GM21737 (cell line): Measurements from ENCODE around the gene ZNF140.
A peak's percentile ranks its signal among the peaks of the same experiment; 100 is the strongest.

Experiments
- ATAC-seq: cut with Tn5 transposase; IDR thresholded peaks from one replicate; pipeline ENCODE4 v1.9.1; 2021; ENCODE audit warnings: mild to moderate bottlenecking, moderate library complexity; ENCODE audit not compliant: unreplicated experiment

Gene ZNF140

DNA sequence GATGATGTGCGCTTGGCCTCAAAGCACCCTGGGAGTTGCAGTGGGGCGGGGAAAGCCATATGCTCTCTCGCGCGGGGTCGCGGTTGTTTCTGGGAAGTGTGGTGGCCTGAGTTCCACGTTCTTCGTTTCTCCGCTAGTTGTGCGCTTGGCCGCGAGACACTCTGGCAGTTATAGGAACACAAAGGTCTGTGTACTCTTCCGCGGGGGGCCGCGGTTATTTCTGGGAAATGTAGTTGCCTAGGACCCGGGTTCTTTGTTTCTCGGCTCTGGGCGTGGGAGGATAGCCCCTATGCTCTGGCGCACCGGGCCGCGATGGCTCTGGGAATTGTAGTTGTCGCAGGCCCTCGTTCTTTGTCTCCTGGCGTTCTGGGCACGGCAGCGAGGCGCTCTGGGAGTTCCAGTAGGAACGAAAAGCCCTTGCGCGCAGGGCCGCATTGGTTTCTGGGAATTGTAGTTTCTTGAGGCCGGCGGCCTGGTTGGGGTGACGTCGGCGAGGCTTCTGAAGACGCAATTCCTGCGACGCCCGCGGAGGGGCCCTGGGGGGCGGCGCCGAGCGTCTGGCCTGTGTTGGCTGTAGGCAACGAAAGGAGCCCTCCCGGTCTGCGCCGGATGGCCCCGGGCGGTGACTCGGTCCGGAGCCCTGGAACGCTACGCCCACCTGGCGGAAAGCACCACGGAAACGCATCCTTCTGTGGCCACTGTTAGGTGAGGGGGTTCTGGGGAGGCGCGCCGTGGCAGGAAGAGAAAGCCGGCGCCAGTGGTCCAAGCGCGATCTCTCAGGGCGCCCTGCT is at the start of gene ZNF140:
Gene ZNF140 (plus strand): TSS at position 556 of the 791 bp plus-strand sequence. CDS start 398 bp downstream, outside the sequence.
- peak; percentile 69 for ATAC-seq

DNA sequence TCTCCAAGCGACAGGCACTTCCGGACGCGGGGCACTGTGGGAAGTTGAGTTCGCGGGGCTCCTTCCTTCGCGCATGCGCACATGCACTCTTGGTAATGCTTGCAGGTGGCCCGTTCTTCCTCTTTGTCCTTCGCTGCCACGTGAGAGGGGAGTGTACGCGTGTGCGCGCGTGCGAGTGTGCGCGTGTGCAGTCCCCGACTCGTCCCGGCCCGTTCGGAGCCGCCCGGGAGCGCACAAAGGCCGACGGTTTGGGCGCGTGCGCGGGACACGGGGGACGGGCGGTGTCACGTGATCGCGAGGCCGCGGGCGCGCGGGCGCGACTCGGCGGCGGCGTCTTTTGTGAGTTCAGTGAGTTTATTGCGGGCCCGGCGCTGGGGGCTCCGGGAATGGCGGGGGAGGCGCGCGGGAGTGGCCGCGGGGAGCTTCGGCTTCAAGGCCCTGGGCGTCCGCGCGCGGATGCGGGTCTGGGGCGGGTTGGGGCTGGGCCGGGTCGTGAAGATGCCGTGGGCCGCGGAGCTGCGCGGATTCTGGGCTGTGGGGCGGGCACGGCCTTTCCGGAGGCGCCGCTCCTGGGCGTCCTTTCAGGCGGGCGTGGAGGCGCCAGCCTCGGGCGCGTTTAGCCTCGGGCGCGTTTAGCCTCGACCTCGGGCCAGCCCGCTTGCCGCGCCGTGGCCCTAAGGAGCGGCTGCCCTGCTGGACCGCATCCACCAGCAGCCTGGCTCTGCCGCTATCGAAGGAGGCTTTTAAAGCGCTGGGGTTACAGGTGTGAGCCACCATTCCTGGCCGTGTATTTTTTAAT is 43.3 kb upstream of the ZNF140 start, which contains the start of gene ZNF84:
Gene ZNF84 (plus strand): TSS at position 303 of the 799 bp plus-strand sequence. CDS start 3,959 bp downstream, outside the sequence.
- ATAC-seq, result peak; percentile 89

DNA sequence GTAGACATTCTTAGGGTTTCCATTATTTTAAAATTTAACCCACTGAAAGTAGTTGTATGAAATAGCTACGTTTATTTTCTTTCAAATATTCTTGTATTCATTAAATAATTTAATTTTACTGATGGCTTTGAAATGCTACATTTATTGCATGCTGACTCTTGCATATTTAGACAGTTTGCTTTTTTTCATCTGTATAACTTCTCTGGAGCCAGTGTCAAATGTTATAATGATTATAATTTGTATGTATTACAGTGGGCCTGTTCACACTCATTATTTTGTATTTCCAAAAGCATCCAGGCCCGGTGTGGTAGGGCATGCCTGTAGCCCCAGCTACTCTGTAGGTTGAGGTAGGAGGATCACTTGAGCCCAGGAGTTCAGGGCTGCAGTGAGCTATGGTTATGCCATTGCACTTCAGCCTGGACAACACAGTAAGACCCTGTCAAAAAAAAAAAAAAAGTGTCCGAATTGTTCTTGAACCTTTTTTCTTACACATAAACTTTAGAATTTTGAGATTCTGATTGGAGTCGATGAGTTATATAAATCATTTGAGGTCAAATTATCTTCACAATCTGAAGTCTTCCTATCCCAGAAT is 42.5 kb upstream of the ZNF140 start:
- no peak for ATAC-seq

DNA sequence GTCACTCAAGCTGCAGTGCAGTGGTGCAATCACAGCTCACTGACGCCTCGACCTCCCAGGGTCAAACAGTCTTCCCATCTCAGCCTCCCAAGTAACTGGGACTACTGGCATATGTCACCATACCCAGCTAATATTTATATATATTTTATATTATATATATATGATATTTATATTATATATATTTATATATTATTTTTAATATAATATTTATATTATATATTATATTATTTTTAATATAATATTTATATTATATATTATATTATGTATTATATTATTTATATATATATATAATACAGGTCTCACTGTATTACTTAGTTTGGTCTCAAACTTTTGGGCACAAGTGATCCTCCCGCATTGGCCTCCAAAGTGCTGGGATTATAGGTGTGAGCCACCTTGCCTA is 34.0 kb upstream of the ZNF140 start:
- ATAC-seq, result no peak

DNA sequence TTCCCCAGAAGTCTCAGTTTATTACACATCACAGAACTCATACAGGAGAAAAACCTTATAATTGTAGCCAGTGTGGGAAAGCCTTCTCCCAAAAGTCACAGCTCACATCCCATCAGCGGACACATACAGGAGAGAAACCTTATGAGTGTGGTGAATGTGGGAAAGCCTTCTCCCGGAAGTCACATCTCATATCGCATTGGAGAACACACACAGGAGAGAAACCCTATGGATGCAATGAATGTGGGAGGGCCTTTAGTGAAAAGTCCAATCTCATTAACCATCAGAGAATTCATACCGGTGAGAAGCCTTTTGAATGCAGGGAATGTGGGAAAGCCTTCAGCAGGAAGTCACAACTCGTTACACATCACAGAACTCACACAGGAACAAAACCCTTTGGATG is 23.3 kb upstream of the ZNF140 start:
- ATAC-seq, result no peak

DNA sequence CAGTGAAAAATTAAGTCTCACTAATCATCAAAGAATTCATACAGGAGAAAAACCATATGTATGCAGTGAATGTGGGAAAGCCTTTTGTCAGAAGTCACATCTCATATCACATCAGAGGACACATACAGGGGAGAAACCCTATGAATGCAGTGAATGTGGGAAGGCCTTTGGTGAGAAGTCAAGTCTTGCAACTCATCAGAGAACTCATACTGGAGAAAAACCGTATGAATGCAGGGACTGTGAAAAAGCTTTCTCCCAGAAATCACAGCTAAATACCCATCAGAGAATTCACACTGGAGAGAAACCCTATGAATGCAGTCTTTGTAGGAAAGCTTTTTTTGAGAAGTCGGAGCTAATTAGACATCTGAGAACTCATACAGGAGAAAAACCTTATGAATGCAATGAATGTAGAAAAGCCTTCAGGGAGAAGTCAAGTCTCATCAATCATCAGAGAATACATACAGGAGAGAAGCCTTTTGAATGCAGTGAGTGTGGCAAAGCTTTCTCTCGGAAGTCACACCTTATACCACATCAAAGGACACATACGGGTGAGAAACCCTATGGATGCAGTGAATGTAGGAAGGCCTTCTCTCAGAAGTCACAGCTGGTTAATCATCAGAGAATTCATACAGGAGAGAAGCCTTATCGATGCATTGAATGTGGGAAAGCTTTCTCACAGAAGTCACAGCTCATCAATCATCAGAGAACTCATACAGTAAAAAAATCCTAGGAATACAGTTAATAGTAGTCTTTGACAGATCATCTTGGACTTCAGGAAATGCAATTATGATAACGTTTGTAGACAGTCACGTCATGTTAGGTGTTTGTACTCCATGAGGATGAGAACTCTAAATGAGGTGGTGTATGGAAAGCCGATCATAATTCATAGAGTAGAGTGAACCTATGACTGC is 22.3 kb upstream of the ZNF140 start:
- ATAC-seq, result no peak

DNA sequence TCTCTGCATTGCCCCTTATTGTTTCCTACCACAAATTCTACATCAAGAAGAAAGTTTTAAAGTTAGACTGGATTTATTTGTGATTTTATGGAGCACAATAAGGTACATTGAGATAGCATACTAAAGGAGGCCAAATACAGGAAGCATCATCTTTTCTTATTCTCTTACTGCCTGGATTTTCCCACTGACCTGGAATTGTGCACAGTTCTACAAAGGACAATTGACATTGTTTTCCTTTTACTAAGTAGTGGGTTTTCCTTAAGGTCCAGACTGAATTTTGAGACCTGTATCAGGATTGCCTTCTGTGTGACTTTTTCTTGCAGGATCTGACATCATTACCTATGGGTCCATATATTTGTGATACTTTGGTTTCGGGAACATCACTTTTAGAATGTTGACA is 18.8 kb upstream of the ZNF140 start:
- ATAC-seq, result no peak

DNA sequence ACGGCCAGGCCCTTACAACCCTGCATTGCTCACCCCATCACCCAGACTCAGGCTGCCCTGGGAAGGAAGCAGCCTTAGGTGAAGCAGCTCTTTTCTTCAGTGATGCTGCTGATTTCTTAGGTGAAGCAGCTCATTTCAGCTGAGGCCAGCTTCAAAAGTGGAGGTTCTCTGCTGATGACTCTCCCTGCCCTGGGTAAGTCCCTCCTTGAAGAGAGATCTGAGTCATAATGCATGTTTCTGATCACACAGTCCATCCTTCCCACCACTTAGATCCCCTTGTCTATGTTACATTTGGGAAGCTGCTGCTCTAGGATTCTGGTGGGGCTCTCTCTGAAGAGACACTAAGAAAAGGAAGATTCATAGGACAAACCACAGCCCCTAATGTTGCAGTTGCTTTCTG is 17.2 kb upstream of the ZNF140 start:
- ATAC-seq, result no peak

DNA sequence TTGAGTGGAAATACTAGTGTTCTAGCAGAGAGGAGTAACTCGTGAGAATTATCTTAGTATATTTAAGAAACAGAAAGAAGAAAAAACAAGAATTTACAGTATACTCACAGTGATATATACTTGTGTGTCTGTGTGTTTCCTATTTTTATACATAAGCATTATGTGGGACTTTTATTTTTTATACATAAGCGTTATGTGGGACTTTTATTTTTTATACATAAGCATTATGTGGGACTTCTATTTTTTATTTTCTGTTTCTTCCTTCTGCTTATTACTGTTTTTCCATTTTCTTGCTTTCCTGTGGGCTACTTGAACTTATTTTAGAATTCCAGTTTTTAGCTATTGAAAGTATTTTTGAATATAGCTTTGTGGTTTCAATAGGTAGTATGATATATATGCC is 6.9 kb upstream of the ZNF140 start:
- no peak for ATAC-seq

DNA sequence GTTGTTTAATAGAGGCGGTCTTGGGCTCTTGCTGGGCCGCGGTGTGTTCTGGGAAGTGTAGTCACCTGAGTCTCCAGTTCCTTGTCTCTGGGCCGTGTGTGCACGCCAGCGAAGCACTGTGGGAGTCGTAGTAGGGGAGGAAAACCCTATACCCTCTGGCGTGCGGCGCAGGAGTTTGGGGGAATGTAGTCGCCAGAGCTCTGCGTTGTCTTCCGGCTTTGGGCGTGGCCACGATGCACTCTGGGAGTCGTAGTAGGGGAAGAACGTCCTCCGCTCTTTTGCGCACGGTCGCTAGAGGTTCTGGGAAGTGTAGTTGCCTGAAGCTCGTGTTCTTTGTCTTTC is 726 bp upstream of the ZNF140 start:
- ATAC-seq, result peak; percentile 80

DNA sequence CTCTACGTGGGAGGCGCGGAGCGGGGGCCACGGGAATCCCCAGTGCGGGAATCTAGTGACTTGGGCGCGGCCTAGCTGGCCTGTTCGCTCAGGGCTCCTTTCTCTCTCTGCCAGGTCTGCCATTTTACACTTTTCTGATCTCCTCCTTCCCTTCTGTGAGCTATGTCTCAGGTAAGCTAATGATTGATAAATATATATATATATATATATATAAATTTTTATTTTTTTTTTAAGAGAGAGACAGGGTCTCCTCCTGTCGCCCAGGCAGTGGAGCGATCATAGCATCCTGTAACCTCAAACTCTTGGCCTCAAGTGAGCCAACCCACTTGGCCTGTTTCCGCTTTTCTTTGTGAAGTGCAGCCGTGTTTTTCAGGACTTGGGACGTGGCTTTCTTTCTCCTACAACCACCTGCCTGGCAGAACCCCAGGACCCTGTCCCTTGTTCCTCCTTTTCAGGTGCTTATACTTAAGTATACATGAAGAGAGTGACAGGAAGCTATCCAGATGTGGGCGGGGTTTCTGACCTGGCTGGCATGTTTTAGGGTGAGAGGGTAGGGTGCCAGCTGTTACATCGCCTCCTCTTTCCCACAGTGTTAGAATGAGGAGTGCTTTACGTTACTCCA is 547 bp downstream of the ZNF140 start:
- no peak for ATAC-seq

DNA sequence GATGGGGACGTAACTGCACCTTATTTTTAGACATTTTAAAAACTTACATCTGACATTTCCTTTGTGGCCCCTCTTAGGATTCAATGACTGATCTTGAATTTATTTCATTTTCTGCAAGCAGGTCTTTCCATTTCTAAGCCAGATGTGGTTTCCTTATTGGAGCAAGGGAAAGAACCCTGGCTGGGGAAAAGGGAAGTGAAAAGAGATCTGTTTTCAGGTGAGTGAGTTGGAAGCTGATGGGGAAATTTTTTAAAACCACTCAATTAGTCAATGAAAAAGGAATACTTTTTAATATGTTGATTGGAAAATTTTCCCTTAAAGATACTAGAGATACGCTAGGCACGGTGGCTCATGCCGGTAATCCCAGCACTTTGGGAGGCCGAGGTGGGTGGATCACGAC is 2.6 kb downstream of the ZNF140 start:
- no peak for ATAC-seq

DNA sequence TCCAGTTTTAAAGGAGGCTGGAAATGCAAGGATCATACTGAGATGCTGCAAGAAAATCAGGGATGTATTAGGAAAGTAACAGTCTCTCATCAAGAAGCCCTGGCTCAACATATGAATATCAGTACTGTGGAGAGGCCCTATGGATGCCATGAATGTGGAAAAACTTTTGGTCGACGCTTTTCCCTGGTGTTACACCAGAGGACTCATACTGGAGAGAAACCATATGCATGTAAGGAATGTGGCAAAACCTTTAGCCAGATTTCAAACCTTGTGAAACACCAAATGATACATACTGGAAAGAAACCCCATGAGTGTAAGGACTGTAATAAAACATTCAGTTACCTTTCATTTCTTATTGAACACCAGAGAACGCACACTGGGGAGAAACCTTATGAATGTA is 24.9 kb downstream of the ZNF140 start:
- no peak for ATAC-seq

DNA sequence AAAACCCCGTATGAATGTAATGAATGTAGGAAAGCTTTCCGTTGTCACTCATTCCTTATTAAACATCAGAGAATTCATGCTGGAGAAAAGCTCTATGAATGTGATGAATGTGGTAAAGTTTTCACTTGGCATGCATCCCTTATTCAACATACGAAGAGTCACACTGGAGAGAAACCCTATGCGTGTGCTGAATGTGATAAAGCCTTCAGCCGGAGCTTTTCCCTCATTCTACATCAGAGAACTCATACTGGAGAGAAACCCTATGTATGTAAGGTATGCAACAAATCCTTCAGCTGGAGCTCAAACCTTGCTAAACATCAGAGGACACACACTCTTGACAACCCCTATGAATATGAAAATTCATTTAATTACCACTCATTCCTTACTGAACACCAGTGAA is 25.5 kb downstream of the ZNF140 start:
- no peak for ATAC-seq

DNA sequence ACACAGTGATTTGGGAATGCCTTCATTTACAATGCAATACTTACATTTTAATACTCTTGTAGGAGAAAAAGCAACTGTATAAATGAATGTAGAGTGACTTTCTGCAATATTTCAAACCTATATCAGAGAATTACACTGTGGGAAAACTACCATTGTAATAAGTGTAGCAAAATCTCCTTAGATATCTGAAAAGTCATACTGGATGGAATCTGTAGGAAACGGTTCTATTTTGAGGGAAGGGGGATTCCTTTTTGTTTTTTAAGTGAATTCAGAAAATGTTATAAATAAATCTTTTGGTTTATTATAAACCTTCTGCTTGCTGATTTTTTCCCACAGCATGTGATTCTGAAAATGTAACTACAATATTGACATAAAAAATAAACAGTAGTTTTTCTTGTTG is 26.4 kb downstream of the ZNF140 start:
- no peak for ATAC-seq

DNA sequence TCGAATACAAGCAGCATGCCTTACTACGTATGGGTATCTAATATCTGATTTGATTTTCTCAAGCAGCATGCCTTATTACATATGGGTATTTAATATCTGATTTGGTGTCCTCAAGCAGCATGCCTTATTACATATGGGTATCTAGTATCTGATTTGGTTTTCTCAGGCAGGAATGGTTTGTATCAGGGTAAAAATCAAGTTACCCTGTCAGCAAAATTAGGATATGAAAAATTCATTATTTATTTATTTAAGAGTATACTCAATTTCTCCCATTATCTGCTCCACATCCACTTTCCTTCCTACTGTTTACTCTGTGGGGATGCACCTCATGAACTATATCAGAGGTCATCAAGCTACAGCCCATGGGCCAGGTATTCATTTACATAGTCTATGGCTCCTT is 27.4 kb downstream of the ZNF140 start:
- no peak for ATAC-seq

DNA sequence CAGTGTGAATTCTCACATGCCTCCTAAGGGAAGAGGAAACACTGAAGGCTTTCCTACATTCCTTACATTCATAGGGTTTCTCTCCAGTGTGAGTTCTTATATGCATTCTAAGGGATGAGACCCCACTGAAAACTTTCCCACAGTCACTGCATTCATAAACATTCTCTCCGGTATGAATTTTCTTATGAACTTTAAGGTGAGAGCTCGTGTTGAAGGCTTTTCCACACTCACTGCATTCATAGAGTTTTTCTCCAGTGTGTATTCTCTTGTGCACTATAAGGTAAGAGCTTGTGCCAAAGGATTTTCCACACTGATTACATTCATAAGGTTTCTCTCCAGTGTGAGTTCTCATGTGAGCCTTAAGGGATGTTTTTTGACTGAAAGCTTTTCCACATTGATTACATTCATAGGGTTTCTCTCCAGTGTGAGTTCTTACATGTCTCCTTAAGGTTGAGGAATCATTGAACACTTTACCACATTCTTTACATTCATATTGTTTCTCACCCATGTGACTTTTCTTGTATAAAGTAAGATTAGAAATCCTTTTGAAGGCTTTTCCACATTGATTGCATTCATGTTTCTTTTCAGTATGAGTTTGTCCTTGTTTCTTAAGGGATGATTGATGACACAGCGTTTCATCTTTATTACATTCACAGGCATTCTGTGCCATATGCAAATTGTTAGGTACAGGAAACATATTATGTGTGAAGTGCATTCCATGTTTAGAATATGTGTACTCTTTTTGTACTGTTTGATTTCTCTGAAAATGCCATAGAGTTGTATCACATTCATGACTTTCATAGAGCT is 39.9 kb downstream of the ZNF140 start:
- no peak for ATAC-seq

DNA sequence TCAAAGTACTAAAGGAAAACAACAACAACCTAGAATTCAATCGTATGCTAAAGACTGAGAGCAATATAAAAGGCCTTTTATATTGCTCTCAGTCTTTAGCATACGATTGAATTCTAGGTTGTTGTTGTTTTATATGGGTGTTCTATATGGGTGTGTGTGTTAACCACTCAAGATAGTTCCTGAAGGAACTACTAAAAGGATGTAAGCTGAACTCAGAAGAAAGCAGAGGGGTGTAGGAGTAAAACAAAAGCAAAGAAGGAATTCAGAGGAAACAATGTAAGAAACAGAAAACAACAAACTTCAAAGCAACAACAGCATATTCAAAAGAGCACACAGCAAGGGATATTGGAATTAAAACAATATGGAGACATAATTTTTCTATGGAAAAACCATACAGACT is 44.0 kb downstream of the ZNF140 start:
- ATAC-seq, result no peak

DNA sequence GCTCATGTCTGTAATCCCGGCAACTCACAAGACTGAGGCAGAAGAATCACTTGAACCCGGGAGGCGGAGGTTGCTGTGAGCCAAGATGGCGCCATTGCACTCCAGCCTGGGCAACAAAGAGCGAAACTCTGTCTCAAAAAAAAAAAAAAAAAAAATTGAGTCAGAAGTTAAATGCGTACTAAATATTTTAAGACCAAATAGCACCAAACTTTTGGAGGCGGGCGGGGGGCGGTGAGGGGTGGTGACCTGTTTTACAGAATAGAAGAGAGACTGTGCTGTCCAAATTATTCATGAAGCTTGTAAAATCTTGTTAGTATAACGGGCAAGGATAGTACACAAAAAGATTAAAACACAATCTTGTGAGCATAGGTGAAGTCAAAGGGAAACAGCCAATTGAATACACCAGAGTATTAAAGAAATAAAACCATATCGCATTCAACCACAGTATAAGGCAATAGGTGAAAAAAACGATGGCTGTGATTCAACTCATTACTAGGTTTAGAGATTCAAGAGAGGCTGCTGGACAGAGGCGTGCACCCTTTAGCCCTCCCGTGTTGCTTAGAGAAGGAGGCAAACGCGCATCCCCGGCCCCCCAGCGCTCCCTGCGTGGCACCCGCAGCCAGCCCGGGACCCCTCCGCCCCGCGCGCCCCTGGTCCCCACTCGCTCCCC is 48.8 kb downstream of the ZNF140 start:
- ATAC-seq, result peak; percentile 10
